ENCODE results near the gene CD300C. TPM values are rescaled to one million over a fixed set of nuclear protein-coding genes. Genes with fewer than 3 reads are reported as not detected.
A peak's percentile ranks its signal among the peaks of the same experiment; 100 is the strongest.

Gene CD300C
- total and polyA plus RNA-seq, 10 of the 15 experiments (the other 5 are each of a cell fraction or from before 2014, with no cell fraction given) = 0.12 to 0.38 (median 0.23) TPM; not detected in 3

DNA sequence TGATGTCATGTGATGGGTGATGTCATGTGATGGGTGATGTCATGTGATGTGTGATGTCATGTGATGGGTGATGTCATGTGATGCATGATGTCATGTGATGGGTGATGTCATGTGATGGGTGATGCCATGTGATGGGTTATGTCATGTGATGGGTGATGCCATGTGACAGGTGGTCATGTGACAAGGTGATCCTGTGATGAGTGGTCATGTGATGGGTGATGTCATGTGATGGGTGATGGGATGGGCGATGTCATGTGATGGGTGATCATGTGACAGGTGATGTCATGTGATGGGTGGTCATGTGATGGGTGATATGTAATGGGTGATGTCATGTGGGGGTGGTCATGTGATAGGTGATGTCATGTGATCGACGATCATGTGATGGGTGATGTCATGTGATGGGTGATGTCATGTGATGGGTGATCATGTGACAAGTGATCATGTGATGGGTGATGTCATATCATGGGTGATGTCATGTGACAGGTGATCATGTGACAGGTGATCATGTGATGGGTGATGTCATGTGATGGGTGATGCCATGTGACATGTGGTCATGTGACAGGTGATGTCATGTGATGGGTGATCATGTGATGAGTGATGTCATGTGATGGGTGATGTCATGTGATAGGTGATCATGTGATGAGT lies 31.8 kb downstream of the CD300C start:
- ATAC-seq = no peak
- SMC1A ChIA-PET (ENCODE audit: uncharacterized antibody, unreplicated experiment) = interaction anchor here (4.5 kb wide), 1 partner anchor 16 kb away, joined by 45 read pairs; the partner anchor contains the start of gene CD300LB
- 95% methylated on average over 3 of the region's 3 CpGs for WGBS (ENCODE audit: insufficient coverage, insufficient replicate concordance, low lambda C conversion rate, missing lambda C conversion rate)
- RAD21 ChIA-PET (ENCODE audit: unreplicated experiment) = interaction anchor here (1.6 to 3.4 kb wide), 2 partner anchors 13 to 17 kb away, joined by 6 to 22 read pairs; no protein-coding TSS in a partner anchor
- Histone ChIP-seq H3K4me1 (ENCODE audit: control insufficient read depth, insufficient read depth, low read length) (0 out of 2 replicates have a peak, but pooled peaks cover 7% of the 10 kb centered on the region), H3K9ac (ENCODE audit: control insufficient read depth, insufficient read depth, low read length) (no peak overlapping the region), H3K79me2 (ENCODE audit: control insufficient read depth, insufficient read depth, low read length) (no peaks in the 10 kb centered on the region), H3K27me3 (replicated peaks in 1 of 2; ENCODE audit: control insufficient read depth in 2 of 2, insufficient read depth in 2 of 2, low read length in 1 of 2) (no peaks in the 10 kb centered on the region), H3K36me3 (ENCODE audit: control insufficient read depth in 2 of 2, insufficient read depth in 2 of 2, low read length in 1 of 2) (no peaks in the 10 kb centered on the region), H2AFZ (ENCODE audit: control insufficient read depth, low read depth, low read length) (no peak overlapping the region), H3K27ac (ENCODE audit: control insufficient read depth, insufficient read depth) (no peak overlapping the region), H3K9me3 (replicated peaks; ENCODE audit: control insufficient read depth, insufficient read depth, low read length) (peaks cover 10% of the 10 kb centered on the region), H3K4me3 (no peak overlapping the region), H3K4me2 (ENCODE audit: control insufficient read depth, insufficient read depth) (no peak overlapping the region), H4K20me1 (ENCODE audit: control insufficient read depth, insufficient read depth) (no peaks in the 10 kb centered on the region)
- peak; percentile 73 for DNase-seq (ENCODE audit: low read depth, low spot score)
- peak; percentile 31 for FAIRE-seq
- in situ Hi-C loops (cut with MboI) (loop anchor here (10.0 kb wide), 1 partner anchor 61 kb away; no protein-coding TSS in a partner anchor), intact Hi-C loops (cut with micrococcal nuclease; ENCODE audit: unreplicated experiment) (no loop called here)
- CTCF ChIA-PET = interaction anchor here (0.9 to 2.9 kb wide), 2 partner anchors 15 to 18 kb away, joined by 3 to 13 read pairs; no protein-coding TSS in a partner anchor
- no TSS peak for BruUV-seq (replicated peaks)
- POLR2A ChIA-PET = interaction anchor here (2.3 kb wide), 1 partner anchor 14 kb away, joined by 9 read pairs; no protein-coding TSS in a partner anchor
- peak; percentile 48 for TF ChIP-seq MEF2B (IDR thresholded peaks at IDR 0.05; ENCODE audit: partially characterized antibody, poor library complexity, severe bottlenecking)
- TF ChIP-seq, protein P1, sequence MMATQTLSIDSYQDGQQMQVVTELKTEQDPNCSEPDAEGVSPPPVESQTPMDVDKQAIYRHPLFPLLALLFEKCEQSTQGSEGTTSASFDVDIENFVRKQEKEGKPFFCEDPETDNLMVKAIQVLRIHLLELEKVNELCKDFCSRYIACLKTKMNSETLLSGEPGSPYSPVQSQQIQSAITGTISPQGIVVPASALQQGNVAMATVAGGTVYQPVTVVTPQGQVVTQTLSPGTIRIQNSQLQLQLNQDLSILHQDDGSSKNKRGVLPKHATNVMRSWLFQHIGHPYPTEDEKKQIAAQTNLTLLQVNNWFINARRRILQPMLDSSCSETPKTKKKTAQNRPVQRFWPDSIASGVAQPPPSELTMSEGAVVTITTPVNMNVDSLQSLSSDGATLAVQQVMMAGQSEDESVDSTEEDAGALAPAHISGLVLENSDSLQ (IDR thresholded peaks at IDR 0.05) = peak; percentile 75
- peak; percentile 99 for TF ChIP-seq RAD51 (IDR thresholded peaks at IDR 0.05)
- TF ChIP-seq ATF7 (IDR thresholded peaks at IDR 0.05; ENCODE audit: low read depth) = peak; percentile 99
- peak; percentile 43 for TF ChIP-seq FOS (IDR thresholded peaks at IDR 0.05; ENCODE audit: borderline replicate concordance, extremely low read depth, insufficient read length)
- TF ChIP-seq, protein P2, sequence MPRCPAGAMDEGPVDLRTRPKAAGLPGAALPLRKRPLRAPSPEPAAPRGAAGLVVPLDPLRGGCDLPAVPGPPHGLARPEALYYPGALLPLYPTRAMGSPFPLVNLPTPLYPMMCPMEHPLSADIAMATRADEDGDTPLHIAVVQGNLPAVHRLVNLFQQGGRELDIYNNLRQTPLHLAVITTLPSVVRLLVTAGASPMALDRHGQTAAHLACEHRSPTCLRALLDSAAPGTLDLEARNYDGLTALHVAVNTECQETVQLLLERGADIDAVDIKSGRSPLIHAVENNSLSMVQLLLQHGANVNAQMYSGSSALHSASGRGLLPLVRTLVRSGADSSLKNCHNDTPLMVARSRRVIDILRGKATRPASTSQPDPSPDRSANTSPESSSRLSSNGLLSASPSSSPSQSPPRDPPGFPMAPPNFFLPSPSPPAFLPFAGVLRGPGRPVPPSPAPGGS (IDR thresholded peaks at IDR 0.05; ENCODE audit: borderline replicate concordance, insufficient read depth, low read depth, low read length, poor library complexity, severe bottlenecking) = no peak
- peak; percentile 48; the same call in 1 of the 2 replicates for TF ChIP-seq HCFC1 (IDR thresholded peaks at IDR 0.05; ENCODE audit: low read length)
- TF ChIP-seq, protein P3, sequence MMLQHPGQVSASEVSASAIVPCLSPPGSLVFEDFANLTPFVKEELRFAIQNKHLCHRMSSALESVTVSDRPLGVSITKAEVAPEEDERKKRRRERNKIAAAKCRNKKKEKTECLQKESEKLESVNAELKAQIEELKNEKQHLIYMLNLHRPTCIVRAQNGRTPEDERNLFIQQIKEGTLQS (IDR thresholded peaks at IDR 0.05; ENCODE audit: borderline replicate concordance, extremely low read depth, low read depth, low read length) = peak; percentile 89
- TF ChIP-seq, protein P4, sequence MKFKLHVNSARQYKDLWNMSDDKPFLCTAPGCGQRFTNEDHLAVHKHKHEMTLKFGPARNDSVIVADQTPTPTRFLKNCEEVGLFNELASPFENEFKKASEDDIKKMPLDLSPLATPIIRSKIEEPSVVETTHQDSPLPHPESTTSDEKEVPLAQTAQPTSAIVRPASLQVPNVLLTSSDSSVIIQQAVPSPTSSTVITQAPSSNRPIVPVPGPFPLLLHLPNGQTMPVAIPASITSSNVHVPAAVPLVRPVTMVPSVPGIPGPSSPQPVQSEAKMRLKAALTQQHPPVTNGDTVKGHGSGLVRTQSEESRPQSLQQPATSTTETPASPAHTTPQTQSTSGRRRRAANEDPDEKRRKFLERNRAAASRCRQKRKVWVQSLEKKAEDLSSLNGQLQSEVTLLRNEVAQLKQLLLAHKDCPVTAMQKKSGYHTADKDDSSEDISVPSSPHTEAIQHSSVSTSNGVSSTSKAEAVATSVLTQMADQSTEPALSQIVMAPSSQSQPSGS (IDR thresholded peaks at IDR 0.05; ENCODE audit: low read length) = peak; percentile 98
- TF ChIP-seq, protein P5, sequence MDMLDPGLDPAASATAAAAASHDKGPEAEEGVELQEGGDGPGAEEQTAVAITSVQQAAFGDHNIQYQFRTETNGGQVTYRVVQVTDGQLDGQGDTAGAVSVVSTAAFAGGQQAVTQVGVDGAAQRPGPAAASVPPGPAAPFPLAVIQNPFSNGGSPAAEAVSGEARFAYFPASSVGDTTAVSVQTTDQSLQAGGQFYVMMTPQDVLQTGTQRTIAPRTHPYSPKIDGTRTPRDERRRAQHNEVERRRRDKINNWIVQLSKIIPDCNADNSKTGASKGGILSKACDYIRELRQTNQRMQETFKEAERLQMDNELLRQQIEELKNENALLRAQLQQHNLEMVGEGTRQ (IDR thresholded peaks at IDR 0.05; ENCODE audit: borderline replicate concordance, low read depth, low read length) = peak; percentile 66; the same call in 1 of the 2 replicates
- TF ChIP-seq NFIC (IDR thresholded peaks at IDR 0.05; ENCODE audit: low read depth, low read length) = peak; percentile 99
- no peak for TF ChIP-seq PAX5 (IDR thresholded peaks at IDR 0.05; ENCODE audit: borderline replicate concordance, low read depth, low read length)
- no peak for TF ChIP-seq TCF3 (IDR thresholded peaks at IDR 0.05; ENCODE audit: borderline replicate concordance, insufficient read depth, low read depth, low read length)
- peak; percentile 37 for TF ChIP-seq RELA (IDR thresholded peaks at IDR 0.05; ENCODE audit: borderline replicate concordance, partially characterized antibody)
- TF ChIP-seq TBL1XR1 (IDR thresholded peaks at IDR 0.05; ENCODE audit: low read depth, low read length) = no peak
- TF ChIP-seq BCL11A (IDR thresholded peaks at IDR 0.05; ENCODE audit: low read depth, low read length) = no peak
- peak; percentile 81 for TF ChIP-seq HDGF (IDR thresholded peaks at IDR 0.05)

All from GM12878 (cell line).